ENCODE data around the gene SLC24A3. TPM values are rescaled to one million over a fixed set of nuclear protein-coding genes. Genes with fewer than 3 reads are reported as not detected.

SLC24A3 gene
- total RNA-seq, 1 donor from 2014 or later, result 13.1 TPM

DNA sequence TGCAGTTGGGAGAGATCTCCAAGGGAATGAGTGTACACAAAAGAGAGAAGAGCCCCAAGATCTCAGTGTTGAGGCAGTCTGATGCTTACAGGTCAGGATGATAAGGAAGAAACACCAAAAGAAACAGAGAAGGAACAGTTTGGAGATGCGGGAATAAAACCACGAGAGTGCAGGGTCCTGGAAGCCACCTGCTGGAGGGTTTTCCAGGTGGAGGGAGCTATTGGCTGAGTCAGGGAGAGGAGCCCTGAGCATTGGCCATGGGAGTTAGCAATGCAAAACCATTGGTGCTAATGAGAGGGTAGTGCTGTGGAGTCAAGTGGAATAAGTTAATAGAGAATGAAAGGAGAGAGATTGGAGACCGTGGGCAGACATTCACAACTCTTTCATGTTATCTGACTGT is 506.4 kb downstream of the SLC24A3 start:
- DNase-seq (no peak), ATAC-seq (no peak)
- Histone ChIP-seq H3K27ac (no peak overlapping the region), H3K4me3 (no peak overlapping the region), H3K9me3 (no peaks in the 10 kb centered on the region), H3K27me3 (no peaks in the 10 kb centered on the region), H3K4me1 (no peaks in the 10 kb centered on the region), H3K36me3 (no peaks in the 10 kb centered on the region)
- TF ChIP-seq, protein P1, sequence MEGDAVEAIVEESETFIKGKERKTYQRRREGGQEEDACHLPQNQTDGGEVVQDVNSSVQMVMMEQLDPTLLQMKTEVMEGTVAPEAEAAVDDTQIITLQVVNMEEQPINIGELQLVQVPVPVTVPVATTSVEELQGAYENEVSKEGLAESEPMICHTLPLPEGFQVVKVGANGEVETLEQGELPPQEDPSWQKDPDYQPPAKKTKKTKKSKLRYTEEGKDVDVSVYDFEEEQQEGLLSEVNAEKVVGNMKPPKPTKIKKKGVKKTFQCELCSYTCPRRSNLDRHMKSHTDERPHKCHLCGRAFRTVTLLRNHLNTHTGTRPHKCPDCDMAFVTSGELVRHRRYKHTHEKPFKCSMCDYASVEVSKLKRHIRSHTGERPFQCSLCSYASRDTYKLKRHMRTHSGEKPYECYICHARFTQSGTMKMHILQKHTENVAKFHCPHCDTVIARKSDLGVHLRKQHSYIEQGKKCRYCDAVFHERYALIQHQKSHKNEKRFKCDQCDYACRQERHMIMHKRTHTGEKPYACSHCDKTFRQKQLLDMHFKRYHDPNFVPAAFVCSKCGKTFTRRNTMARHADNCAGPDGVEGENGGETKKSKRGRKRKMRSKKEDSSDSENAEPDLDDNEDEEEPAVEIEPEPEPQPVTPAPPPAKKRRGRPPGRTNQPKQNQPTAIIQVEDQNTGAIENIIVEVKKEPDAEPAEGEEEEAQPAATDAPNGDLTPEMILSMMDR (IDR thresholded peaks at IDR 0.05), result no peak
- intact Hi-C loops (cut with DNase I), result no loop called here

DNA sequence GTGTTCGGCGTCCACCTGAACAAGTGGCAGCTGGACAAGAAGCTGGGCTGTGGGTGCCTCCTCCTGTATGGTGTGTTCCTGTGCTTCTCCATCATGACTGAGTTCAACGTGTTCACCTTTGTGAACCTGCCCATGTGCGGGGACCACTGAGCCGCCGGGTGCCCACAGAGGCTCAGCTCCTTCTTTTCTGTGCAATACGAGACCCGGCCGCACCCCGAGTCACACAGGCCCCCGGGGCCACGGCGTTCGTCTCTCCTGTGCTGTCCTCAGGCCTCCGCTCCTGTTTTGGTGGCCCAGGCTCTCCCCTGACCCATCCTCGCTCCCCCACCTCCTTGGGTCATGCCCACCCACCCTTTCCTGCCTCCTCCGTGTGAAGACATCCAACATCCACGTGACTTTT is 508.5 kb downstream of the SLC24A3 start:
- TF ChIP-seq, protein P1 (IDR thresholded peaks at IDR 0.05), result no peak
- no peaks in the 10 kb centered on the region for H3K4me1 ChIP-seq
- H3K27me3 ChIP-seq, result no peaks in the 10 kb centered on the region
- no peak for ATAC-seq
- intact Hi-C loops (cut with DNase I), result no loop called here
- H3K36me3 ChIP-seq, result no peaks in the 10 kb centered on the region
- DNase-seq, result no peak
- H3K27ac ChIP-seq, result no peak overlapping the region
- H3K4me3 ChIP-seq, result no peak overlapping the region
- no peaks in the 10 kb centered on the region for H3K9me3 ChIP-seq

DNA sequence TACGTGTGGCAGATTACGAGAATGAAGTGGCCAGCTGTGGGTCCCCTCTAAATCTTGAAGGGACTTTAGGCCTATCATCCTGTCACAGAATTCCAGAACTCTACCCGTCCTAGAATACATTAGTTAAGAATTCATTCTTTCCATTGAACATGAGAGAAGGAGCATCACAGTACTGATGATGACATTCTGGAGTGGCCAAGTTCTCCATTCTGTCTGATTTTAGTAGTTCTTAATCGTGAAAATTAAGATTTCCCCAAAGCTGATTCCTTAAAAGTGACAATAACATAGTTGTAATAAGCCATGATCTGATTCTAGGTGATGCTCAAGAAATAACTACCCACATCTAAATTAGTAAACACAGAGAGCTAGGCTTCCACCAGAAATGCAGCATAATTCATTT is 510.6 kb downstream of the SLC24A3 start:
- no peaks in the 10 kb centered on the region for H3K27me3 ChIP-seq
- intact Hi-C loops (cut with DNase I), result no loop called here
- no peaks in the 10 kb centered on the region for H3K9me3 ChIP-seq
- no peaks in the 10 kb centered on the region for H3K4me1 ChIP-seq
- TF ChIP-seq, protein P1 (IDR thresholded peaks at IDR 0.05), result no peak
- no peaks in the 10 kb centered on the region for H3K36me3 ChIP-seq
- no peak overlapping the region for H3K27ac ChIP-seq
- ATAC-seq (no peak), DNase-seq (no peak)
- no peak overlapping the region for H3K4me3 ChIP-seq

DNA sequence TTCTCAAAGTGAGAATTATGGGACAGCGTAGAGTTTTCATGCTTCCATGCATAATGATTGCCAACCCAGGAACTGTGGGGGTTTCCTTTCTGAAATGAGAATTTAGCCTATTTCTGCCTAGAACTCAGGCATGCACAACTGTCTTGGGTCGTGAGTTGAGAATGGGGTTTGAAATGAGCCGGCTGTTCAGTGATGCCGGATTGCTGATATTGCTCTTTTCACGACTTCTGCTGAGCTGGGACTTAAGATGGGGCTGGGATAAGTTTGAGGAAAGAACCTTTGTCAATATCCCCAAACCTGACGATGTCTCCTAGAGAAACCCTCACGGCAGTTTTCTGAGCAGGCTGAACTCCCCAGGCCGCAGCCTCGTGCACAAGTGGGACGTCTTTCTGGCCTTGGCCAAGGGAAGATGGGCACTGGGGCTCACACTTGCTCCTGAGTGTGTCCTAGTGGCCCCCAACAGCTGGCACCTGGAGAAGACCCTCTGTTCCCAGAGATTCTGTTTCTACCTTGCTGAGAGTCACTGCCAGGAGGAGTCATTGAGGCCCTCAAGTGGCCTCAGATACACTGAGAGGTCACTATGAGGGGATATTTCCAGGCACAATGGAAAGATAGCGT is 511.5 kb downstream of the SLC24A3 start:
- ATAC-seq (no peak), DNase-seq (no peak)
- TF ChIP-seq, protein P1 (IDR thresholded peaks at IDR 0.05), result no peak
- intact Hi-C loops (cut with DNase I), result no loop called here
- no peaks in the 10 kb centered on the region for H3K9me3 ChIP-seq
- H3K4me3 ChIP-seq, result no peak overlapping the region
- H3K27me3 ChIP-seq, result no peaks in the 10 kb centered on the region
- H3K27ac ChIP-seq, result no peak overlapping the region
- no peaks in the 10 kb centered on the region for H3K36me3 ChIP-seq
- no peaks in the 10 kb centered on the region for H3K4me1 ChIP-seq

DNA sequence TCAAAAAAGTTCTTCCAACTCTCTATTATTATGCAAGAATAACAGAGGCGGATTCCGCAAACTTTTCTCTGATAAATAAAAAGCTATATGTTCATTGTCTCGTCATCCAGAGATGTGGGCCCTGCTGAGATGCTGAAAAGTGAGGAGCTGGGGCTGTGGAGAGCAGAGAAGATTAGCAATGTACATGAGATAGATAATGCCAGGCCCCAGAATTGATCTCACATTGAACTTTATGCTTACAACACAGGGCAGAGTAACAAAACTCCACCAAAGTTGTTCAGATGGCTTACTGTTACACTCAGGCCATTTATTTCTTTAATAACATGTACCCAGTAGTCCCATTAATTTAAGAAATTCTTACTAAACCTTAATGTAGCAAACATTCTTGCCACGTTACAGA is 512.9 kb downstream of the SLC24A3 start:
- TF ChIP-seq, protein P1 (IDR thresholded peaks at IDR 0.05), result no peak
- Histone ChIP-seq H3K27me3 (no peaks in the 10 kb centered on the region), H3K9me3 (no peaks in the 10 kb centered on the region), H3K27ac (no peak overlapping the region), H3K4me1 (no peaks in the 10 kb centered on the region), H3K4me3 (no peak overlapping the region), H3K36me3 (no peaks in the 10 kb centered on the region)
- DNase-seq (no peak), ATAC-seq (no peak)
- intact Hi-C loops (cut with DNase I), result no loop called here

All from upper lobe of right lung (tissue), 1 donor.